Fibroblast of the aortic adventitia (primary cell): ENCODE results near the gene ARHGAP40. TPM values are rescaled to one million over a fixed set of nuclear protein-coding genes. Genes with fewer than 3 reads are reported as not detected.

Source experiments
- DNase-seq: peaks from one replicate; pipeline ENCODE4 v3.0.0-alpha.2; 2010; ENCODE audit warnings: low read depth
- H3K4me3 ChIP-seq: 2 replicates; pipeline ENCODE4 v1.5.1; 2011; ENCODE audit warnings: low read depth, mild to moderate bottlenecking, control low read depth, low read length, moderate library complexity
- total RNA-seq: library from RNA; depleted of rRNA; stranded (reverse); fragments of >200 nt; gene quantifications from 2 replicates; pipeline ENCODE4 v1.2.3, GENCODE V29; 2012; ENCODE audit warnings: low replicate concordance
- TF ChIP-seq, protein P1 (sequence below): IDR thresholded peaks from 2 replicates; pipeline ENCODE4 v1.5.1; 2011; ENCODE audit warnings: mild to moderate bottlenecking, low read length, control low read depth, inconsistent platforms; ENCODE audit not compliant: insufficient read depth

ARHGAP40 gene
- total RNA-seq, 1 donor: not detected

DNA sequence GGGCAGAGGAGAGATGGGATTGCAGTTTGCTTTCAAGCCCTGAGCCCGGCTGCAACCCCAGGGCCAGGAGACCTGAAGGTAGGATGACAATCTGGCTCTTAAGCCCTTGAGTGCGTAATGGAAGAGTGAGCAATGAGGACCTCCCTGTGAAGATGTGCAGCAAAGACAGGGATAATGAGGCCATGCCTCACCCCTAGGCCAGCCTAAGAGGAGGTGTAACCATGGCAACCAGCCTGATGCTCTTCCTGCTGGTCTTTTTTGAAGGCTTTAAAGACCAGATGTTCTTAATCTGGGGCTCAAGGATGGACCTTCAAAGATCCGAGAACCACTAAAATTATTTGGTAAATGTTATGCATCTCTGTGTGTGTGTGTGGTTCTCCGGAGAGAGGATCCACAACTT lies 8.2 kb downstream of the ARHGAP40 start:
- H3K4me3 ChIP-seq: no peak overlapping the region
- no peak for DNase-seq
- TF ChIP-seq, protein P1, sequence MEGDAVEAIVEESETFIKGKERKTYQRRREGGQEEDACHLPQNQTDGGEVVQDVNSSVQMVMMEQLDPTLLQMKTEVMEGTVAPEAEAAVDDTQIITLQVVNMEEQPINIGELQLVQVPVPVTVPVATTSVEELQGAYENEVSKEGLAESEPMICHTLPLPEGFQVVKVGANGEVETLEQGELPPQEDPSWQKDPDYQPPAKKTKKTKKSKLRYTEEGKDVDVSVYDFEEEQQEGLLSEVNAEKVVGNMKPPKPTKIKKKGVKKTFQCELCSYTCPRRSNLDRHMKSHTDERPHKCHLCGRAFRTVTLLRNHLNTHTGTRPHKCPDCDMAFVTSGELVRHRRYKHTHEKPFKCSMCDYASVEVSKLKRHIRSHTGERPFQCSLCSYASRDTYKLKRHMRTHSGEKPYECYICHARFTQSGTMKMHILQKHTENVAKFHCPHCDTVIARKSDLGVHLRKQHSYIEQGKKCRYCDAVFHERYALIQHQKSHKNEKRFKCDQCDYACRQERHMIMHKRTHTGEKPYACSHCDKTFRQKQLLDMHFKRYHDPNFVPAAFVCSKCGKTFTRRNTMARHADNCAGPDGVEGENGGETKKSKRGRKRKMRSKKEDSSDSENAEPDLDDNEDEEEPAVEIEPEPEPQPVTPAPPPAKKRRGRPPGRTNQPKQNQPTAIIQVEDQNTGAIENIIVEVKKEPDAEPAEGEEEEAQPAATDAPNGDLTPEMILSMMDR: no peak

DNA sequence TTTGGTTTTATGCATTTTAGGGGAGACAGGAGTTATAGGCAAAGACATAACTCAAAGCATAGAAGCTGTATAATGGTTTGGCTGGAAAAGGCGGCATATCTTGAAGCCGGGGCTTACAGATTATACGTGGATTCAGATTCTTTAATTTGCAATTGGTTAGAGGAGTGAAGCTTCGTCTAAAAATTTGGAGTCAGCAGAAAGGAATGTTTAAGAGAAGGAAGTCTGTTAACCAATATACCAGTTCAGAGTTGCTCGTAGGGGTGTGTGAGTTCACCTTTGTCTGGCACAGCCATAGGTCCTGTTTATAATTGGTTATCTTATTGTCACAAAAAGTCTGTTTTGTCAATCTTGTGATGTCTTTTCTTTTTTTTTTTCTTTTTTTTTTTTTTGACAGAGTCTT lies 8.9 kb downstream of the ARHGAP40 start:
- TF ChIP-seq, protein P1: no peak
- no peak for DNase-seq
- no peak overlapping the region for H3K4me3 ChIP-seq

DNA sequence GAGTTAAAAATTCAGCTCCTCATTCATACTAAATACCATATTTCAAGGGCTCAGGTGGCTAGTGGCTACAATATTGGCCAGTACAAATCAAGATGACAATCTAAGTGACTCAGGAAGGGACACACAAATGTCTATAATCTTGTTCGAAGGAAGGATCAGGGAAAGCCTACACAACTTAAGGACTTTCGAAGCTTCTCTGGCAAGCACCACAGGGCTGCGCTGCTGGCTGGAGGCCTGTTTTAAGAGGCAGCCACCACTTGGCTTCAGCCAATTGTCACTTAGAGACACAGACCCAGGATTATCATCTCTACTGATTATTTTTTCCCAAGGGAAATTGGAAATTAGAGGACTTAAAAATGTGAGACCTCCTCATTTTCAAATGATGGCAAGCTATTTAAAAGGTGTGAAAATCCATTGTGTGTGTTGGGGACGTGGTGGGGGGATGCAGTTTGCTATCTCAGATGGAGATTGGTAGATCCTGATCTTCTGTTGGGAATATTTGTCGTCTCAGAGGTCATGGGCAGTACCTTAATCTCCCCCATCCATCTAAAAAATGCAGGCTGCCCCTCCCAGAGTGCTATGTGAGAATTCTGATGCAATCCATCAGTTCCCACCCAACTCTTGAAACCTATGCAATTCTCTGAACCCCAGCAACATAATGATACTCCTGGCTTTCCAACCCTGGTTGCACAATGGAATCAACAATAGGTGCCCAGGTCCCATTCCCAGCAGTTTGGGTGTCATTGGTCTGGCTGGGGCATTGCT lies 11.3 kb downstream of the ARHGAP40 start:
- TF ChIP-seq, protein P1: no peak
- DNase-seq: no peak
- H3K4me3 ChIP-seq: no peak overlapping the region

DNA sequence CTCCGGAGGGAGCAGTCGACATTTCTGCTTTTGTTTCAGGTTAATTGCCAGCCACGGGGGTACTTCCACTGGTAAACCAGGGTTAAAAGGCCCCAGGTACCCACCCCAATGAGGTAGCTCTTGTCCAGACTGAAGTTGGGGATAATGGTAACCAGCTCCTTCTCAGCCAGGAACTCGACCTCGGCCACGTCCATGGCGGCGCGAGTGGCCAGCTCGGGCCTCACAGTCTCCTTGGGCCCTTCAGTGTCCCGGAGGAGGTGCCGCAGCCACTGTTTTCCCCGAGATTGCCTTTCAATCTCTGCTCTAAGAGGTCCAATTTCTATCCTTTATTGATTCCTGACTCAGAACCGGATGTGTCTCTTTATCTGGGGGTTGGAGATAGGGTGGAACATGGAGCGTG lies 13.7 kb downstream of the ARHGAP40 start:
- TF ChIP-seq, protein P1: no peak
- no peak overlapping the region for H3K4me3 ChIP-seq
- DNase-seq: no peak

DNA sequence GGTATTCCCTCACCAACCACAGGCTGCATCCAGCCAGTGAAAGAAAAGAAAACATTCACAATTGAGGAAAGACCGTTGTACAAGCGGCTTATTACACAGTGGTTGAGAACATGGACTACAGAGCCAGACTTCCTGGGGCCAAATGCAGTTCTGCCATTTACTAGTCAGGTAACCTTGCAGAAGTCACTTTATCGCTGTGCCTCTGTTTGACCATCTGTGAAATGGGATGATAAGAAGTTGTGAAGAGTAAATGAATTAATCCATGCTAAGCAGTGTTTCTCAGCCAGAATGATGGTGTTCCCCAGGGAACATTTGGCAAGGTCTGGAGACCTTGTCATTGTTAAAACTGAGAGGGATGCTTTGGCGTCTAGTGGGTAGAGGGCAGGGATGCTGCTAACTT lies 14.8 kb downstream of the ARHGAP40 start:
- no peak overlapping the region for H3K4me3 ChIP-seq
- no peak for DNase-seq
- TF ChIP-seq, protein P1: no peak

DNA sequence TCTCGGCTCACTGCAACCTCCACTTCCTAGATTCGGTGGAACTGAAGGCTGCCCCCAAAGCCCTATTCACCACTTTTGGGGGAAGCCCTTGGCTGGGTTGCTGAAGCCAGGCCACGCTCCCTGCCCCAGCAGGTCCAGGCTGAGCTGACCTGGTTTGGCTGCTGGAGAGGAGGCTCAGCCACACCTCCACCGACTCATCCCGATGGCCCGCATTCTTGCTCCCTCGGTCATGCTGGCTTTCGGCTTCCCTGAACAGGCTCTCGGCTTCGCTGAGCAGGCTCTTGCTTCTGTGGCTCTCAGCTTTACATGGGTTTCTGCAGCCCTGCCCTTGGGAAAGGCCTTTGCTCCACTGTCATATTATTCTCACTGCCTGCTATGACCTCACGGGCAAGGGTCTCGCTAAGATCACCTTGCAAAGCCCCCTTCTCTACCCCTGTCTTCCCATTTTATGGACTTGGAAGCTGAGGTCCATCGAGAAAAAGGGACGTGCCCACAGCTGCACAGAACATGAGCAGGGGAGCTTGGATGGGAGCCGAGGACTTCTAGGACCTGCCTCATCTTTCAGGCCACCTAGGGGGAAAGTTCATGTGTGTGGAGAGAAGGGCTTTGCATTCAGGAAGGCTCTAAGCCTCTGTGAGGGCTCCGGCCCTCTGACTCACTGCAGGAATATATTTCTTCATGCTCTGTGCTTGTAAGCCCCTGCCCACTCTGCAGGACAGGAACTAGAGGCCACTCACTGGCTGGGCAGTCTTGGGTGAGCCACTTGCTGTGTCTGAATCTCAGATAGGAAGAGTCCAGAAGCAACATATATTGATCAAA lies 15.6 kb downstream of the ARHGAP40 start:
- TF ChIP-seq, protein P1: no peak
- no peak for DNase-seq
- H3K4me3 ChIP-seq: no peak overlapping the region
